Activated CD4-positive, alpha-beta T cell treated with anti-CD3 and anti-CD28 coated beads, Interleukin-2, amount 50 U/mL, for 1 hour (primary cell): ENCODE measurements around the gene SYNE2.

ENCODE experiments used
- DNase-seq: peaks from one replicate; pipeline ENCODE4 v3.0.0-alpha.2; 2020

The SYNE2 gene

GRCh38 chr14:64221391-64222003 is 368.7 kb downstream of the SYNE2 start:
- DNase-seq = no peak

- no peak for DNase-seq
These were observed 372.4 kb downstream of the SYNE2 start for GRCh38 chr14:64225151-64225757.

- no peak for DNase-seq
These were observed 375.1 kb downstream of the SYNE2 start for GRCh38 chr14:64227856-64228255.

- DNase-seq = no peak
These were observed 376.7 kb downstream of the SYNE2 start for GRCh38 chr14:64229489-64229888.

GRCh38 chr14:64232095-64232838 is 379.5 kb downstream of the SYNE2 start:
- no peak for DNase-seq

GRCh38 chr14:64232944-64233343 is 380.1 kb downstream of the SYNE2 start:
- no peak for DNase-seq

GRCh38 chr14:64233531-64234190 is 380.9 kb downstream of the SYNE2 start:
- DNase-seq = no peak

- no peak for DNase-seq
These were observed 382.3 kb downstream of the SYNE2 start for GRCh38 chr14:64234877-64235651.

- DNase-seq = no peak
These were observed 383.1 kb downstream of the SYNE2 start for GRCh38 chr14:64235652-64236640.

- DNase-seq = no peak
These were observed 385.2 kb downstream of the SYNE2 start for GRCh38 chr14:64238049-64238448.

- no peak for DNase-seq
These were observed 385.8 kb downstream of the SYNE2 start for GRCh38 chr14:64238631-64239030.

- DNase-seq = no peak
These were observed 391.5 kb downstream of the SYNE2 start for GRCh38 chr14:64244279-64244678.

GRCh38 chr14:64245491-64245890 is 392.7 kb downstream of the SYNE2 start:
- no peak for DNase-seq

GRCh38 chr14:64246688-64247087 is 393.9 kb downstream of the SYNE2 start:
- no peak for DNase-seq

GRCh38 chr14:64247195-64247594 is 394.4 kb downstream of the SYNE2 start:
- no peak for DNase-seq

- DNase-seq = no peak
These were observed 395.9 kb downstream of the SYNE2 start for GRCh38 chr14:64248689-64249088.

- DNase-seq = no peak
These were observed 396.6 kb downstream of the SYNE2 start for GRCh38 chr14:64249363-64249762.

- DNase-seq = no peak
These were observed 400.9 kb downstream of the SYNE2 start for GRCh38 chr14:64253672-64254071.

GRCh38 chr14:64255756-64256155 is 403.0 kb downstream of the SYNE2 start:
- DNase-seq = no peak

GRCh38 chr14:64260418-64260817 is 407.6 kb downstream of the SYNE2 start:
- no peak for DNase-seq

GRCh38 chr14:64265222-64265621 is 412.4 kb downstream of the SYNE2 start:
- DNase-seq = no peak

GRCh38 chr14:64266239-64266638 is 413.4 kb downstream of the SYNE2 start:
- no peak for DNase-seq
